GM12878 (cell line): ENCODE measurements around the gene LORICRIN. TPM values are rescaled to one million over a fixed set of nuclear protein-coding genes. Genes with fewer than 3 reads are reported as not detected.

ENCODE experiments used
- ATAC-seq: fragments of 200-7000 bp; cut with Tn5 transposase; 3 replicates; pipeline ENCODE4 v1.9.1; 2020; ENCODE audit warnings: mild to moderate bottlenecking, moderate library complexity
- BruUV-seq: library from RNA; stranded (reverse); fragments of 400-500 nt; replicated peaks from 2 replicates; lab custom pipeline; 2021; lab: Mats Ljungman, UMichigan
- CTCF ChIA-PET: fragments of 300-600 bp; sonication (Branson Sonifier 250); formaldehyde crosslinking; extraction: SDS; loops from one replicate; lab custom pipeline; 2021; ENCODE audit warnings: inconsistent platforms; lab: Yijun Ruan, JAX
- POLR2A ChIA-PET: fragments of 350-600 bp; formaldehyde crosslinking; extraction: SDS; loops from one replicate; lab custom pipeline; 2021; ENCODE audit warnings: inconsistent platforms; lab: Charles Lee
- RAD21 ChIA-PET: fragments of 300-600 bp; sonication (Branson Sonifier 250); formaldehyde crosslinking; loops from one replicate; lab custom pipeline; 2023; ENCODE audit warnings: antibody characterized with exemption; ENCODE audit not compliant: unreplicated experiment; lab: Charles Lee
- SMC1A ChIA-PET: fragments of 300-600 bp; sonication (Branson Sonifier 250); formaldehyde crosslinking; loops from one replicate; lab custom pipeline; 2023; ENCODE audit not compliant: unreplicated experiment, uncharacterized antibody; lab: Charles Lee
- DNase-seq: peaks from one replicate; pipeline ENCODE4 v3.0.0-alpha.2; 2011; ENCODE audit warnings: low read depth, low spot score
- FAIRE-seq: peaks from 3 replicates; lab custom pipeline; 2011; peaks lifted over from hg19 to GRCh38; lab: Jason Lieb, UNC
- H2AFZ ChIP-seq: 2 replicates; pipeline ENCODE4 v1.6.0; 2011; ENCODE audit warnings: low read depth, low read length, control low read depth; ENCODE audit not compliant: control insufficient read depth
- H3K27ac ChIP-seq: 2 replicates; pipeline ENCODE4 v1.5.1; 2011; ENCODE audit warnings: control low read depth; ENCODE audit not compliant: control insufficient read depth, insufficient read depth
- H3K27me3 ChIP-seq, 2 experiments: replicated peaks in 1 of 2; 2 replicates each; pipeline versions ENCODE4 v1.6.0 to v1.6.1; 2011; ENCODE audit warnings: low read length in 1 of 2; ENCODE audit not compliant: control insufficient read depth in 2 of 2, insufficient read depth in 2 of 2
- H3K36me3 ChIP-seq, 2 experiments: 2 replicates each; pipeline ENCODE4 v1.5.1; 2011; ENCODE audit warnings: low read length in 1 of 2; ENCODE audit not compliant: control insufficient read depth in 2 of 2, insufficient read depth in 2 of 2
- H3K4me1 ChIP-seq: 2 replicates; pipeline ENCODE4 v1.6.1; 2011; ENCODE audit warnings: mild to moderate bottlenecking, low read length, moderate library complexity, mixed read lengths; ENCODE audit not compliant: control insufficient read depth, insufficient read depth
- H3K4me2 ChIP-seq: 2 replicates; pipeline ENCODE4 v1.6.0; 2011; ENCODE audit warnings: control low read depth; ENCODE audit not compliant: control insufficient read depth, insufficient read depth
- H3K4me3 ChIP-seq: fragments of 200-600 bp; sonication (generic); 2 replicates; pipeline ENCODE4 v1.5.1; 2016
- H3K79me2 ChIP-seq: 2 replicates; pipeline ENCODE4 v1.6.0; 2011; ENCODE audit warnings: low read length; ENCODE audit not compliant: control insufficient read depth, insufficient read depth
- H3K9ac ChIP-seq: 2 replicates; pipeline ENCODE4 v1.8.0; 2011; ENCODE audit warnings: low read length, control low read depth, mixed read lengths; ENCODE audit not compliant: control insufficient read depth, insufficient read depth
- H3K9me3 ChIP-seq: replicated peaks from 3 replicates; pipeline ENCODE4 v1.5.1; 2011; ENCODE audit warnings: mild to moderate bottlenecking, low read length; ENCODE audit not compliant: control insufficient read depth, insufficient read depth
- H4K20me1 ChIP-seq: 2 replicates; pipeline ENCODE4 v1.6.0; 2011; ENCODE audit not compliant: control insufficient read depth, insufficient read depth
- CHD1 ChIP-seq: IDR thresholded peaks from 2 replicates; pipeline ENCODE4 v1.6.1; 2012; ENCODE audit warnings: low read depth, low read length, improper control_type of control experiment
- CREM ChIP-seq: IDR thresholded peaks from 2 replicates; pipeline ENCODE4 v1.6.1; 2014; ENCODE audit warnings: antibody characterized with exemption, low read depth
- E4F1 ChIP-seq: fragments of 450-650 bp; IDR thresholded peaks from 2 replicates; pipeline ENCODE4 v1.6.1; 2018; ENCODE audit warnings: borderline replicate concordance, mild to moderate bottlenecking; ENCODE audit not compliant: partially characterized antibody
- ETV6 ChIP-seq, 2 experiments: fragments of 450-650 bp in 1 of 2; IDR thresholded peaks in 1 of 2; conservative IDR thresholded peaks in 1 of 2; 2 replicates each; pipeline ENCODE4 v1.6.1; 2014; ENCODE audit warnings: antibody characterized with exemption in 1 of 2, borderline replicate concordance in 1 of 2, low read depth in 1 of 2, mild to moderate bottlenecking in 1 of 2, moderate library complexity in 1 of 2
- FOXM1 ChIP-seq: IDR thresholded peaks from 2 replicates; pipeline ENCODE4 v1.6.1; 2012; ENCODE audit warnings: low read depth, mild to moderate bottlenecking, inconsistent platforms, low read length, moderate library complexity
- IKZF2 ChIP-seq, 2 experiments: fragments of 450-650 bp; IDR thresholded peaks; 2 replicates each; pipeline ENCODE4 v1.6.1; 2017; ENCODE audit warnings: mild to moderate bottlenecking in 2 of 2, moderate library complexity in 2 of 2
- MLLT1 ChIP-seq: fragments of 450-650 bp; IDR thresholded peaks from 2 replicates; pipeline ENCODE4 v1.6.1; 2016; ENCODE audit warnings: mild to moderate bottlenecking
- MTA2 ChIP-seq: fragments of 450-650 bp; IDR thresholded peaks from 2 replicates; pipeline ENCODE4 v1.6.1; 2016; ENCODE audit warnings: low read depth, mild to moderate bottlenecking, moderate library complexity
- NBN ChIP-seq: fragments of 450-650 bp; IDR thresholded peaks from 2 replicates; pipeline ENCODE4 v1.6.1; 2016
- NFYA ChIP-seq: IDR thresholded peaks from 2 replicates; pipeline ENCODE4 v1.6.1; 2011; ENCODE audit warnings: low read depth, mild to moderate bottlenecking, low read length, improper control_type of control experiment, borderline replicate concordance
- PBX3 ChIP-seq: IDR thresholded peaks from 2 replicates; pipeline ENCODE4 v1.6.1; 2011; ENCODE audit warnings: mild to moderate bottlenecking, low read depth, low read length, moderate library complexity; ENCODE audit not compliant: insufficient replicate concordance
- POLR2A ChIP-seq: IDR thresholded peaks from 2 replicates; pipeline ENCODE4 v1.6.1; 2011; ENCODE audit warnings: low read depth, mild to moderate bottlenecking, low read length
- POLR2AphosphoS2 ChIP-seq: IDR thresholded peaks from 2 replicates; pipeline ENCODE4 v1.6.1; 2011; ENCODE audit warnings: low read depth, mild to moderate bottlenecking, low read length, improper control_type of control experiment, moderate library complexity
- POLR2AphosphoS5 ChIP-seq: IDR thresholded peaks from 2 replicates; pipeline ENCODE4 v1.6.1; 2011; ENCODE audit warnings: mild to moderate bottlenecking, low read length, inconsistent platforms
- RFX5 ChIP-seq: IDR thresholded peaks from 2 replicates; pipeline ENCODE4 v1.6.1; 2011; ENCODE audit warnings: low read depth, low read length, improper control_type of control experiment
- ZBTB33 ChIP-seq: fragments of 450-650 bp; IDR thresholded peaks from 2 replicates; pipeline ENCODE4 v1.6.1; 2017; ENCODE audit warnings: mild to moderate bottlenecking
- ZNF24 ChIP-seq: fragments of 450-650 bp; IDR thresholded peaks from 2 replicates; pipeline ENCODE4 v1.6.1; 2017; ENCODE audit warnings: antibody characterized with exemption, mild to moderate bottlenecking
- ZSCAN29 ChIP-seq: fragments of 450-650 bp; IDR thresholded peaks from 2 replicates; pipeline ENCODE4 v1.6.1; 2017; ENCODE audit warnings: mild to moderate bottlenecking, moderate library complexity
- WGBS: methylation state at CpG from one replicate; pipeline ENCODE4 v1.1.6; 2016; ENCODE audit warnings: low lambda C conversion rate; ENCODE audit not compliant: insufficient replicate concordance, insufficient coverage; ENCODE audit errors: missing lambda C conversion rate; 5-methylcytosine and 5-hydroxymethylcytosine counted together
- in situ Hi-C: fragments of 300-500 bp; cut with MboI; formaldehyde crosslinking; loops from 9 replicates; pipeline ENCODE4 v1.14.3; 2018; ENCODE audit warnings: mixed read lengths
- intact Hi-C: fragments of 100-400 bp; cut with micrococcal nuclease; formaldehyde crosslinking; loops from one replicate; pipeline ENCODE4 v1.14.2; 2022; ENCODE audit not compliant: unreplicated experiment
- polyA plus RNA-seq, 11 experiments: library from polyadenylated mRNA; depleted of rRNA in 4 of 11; unstranded in 6 of 11; stranded (reverse) in 5 of 11; fragments of >200 nt; fragmentation: Nextera tagmentation in 4 of 11; fragmentation: Illumina TruSeq in 1 of 11; extraction: Ambion mirVana in 4 of 11; extraction: Trizol in 1 of 11; gene quantifications; 1 replicate in 1 of 11; 2 replicates in 10 of 11; pipeline versions ENCODE4 v1.2.1 to v1.2.3, GENCODE V29; 2011 to 2016; ENCODE audit warnings: inconsistent platforms in 2 of 11, missing spikeins in 2 of 11, low read depth in 1 of 11
- total RNA-seq, 4 experiments: library from RNA; depleted of rRNA in 3 of 4; stranded (reverse); fragments of >200 nt in 3 of 4; fragmentation: Illumina TruSeq in 1 of 4; extraction: Trizol in 1 of 4; gene quantifications; 2 replicates each; pipeline versions ENCODE4 v1.2.1 to v1.2.3, GENCODE V29; 2013 to 2021

The LORICRIN gene
- total and polyA plus RNA-seq, 10 of the 15 experiments (the other 5 are each of a cell fraction or from before 2014, with no cell fraction given) = 0.06 to 0.37 TPM; not detected in 8

GRCh38 chr1:153291514-153291913 is 32.0 kb downstream of the LORICRIN start:
- POLR2A ChIA-PET = interaction anchor here (0.8 to 1.6 kb wide), 3 partner anchors 29 to 55 kb away, joined by 4 to 7 read pairs (median 6); no protein-coding TSS in a partner anchor
- RAD21 ChIA-PET = interaction anchor here (0.8 to 2.7 kb wide), 11 partner anchors 8 to 68 kb away, joined by 3 to 26 read pairs (median 5); partner anchors contain the start of gene PGLYRP4
- TF ChIP-seq PBX3 = no peak
- TF ChIP-seq E4F1 = no peak
- no peak for TF ChIP-seq CHD1
- no peak for TF ChIP-seq POLR2A
- no peak for TF ChIP-seq POLR2AphosphoS5
- TF ChIP-seq MLLT1 = no peak
- TF ChIP-seq MTA2 = peak; percentile 34; the same call in 1 of the 2 replicates
- TF ChIP-seq NFYA = no peak
- no peak for TF ChIP-seq ZBTB33
- TF ChIP-seq ZSCAN29 = no peak
- no peak for TF ChIP-seq POLR2AphosphoS2
- TF ChIP-seq ZNF24 = no peak
- TF ChIP-seq RFX5 = no peak
- no peak for TF ChIP-seq FOXM1
- TF ChIP-seq CREM = no peak
- TF ChIP-seq ETV6 (conservative IDR thresholded peaks at IDR 0.05 in 1 of 2, IDR thresholded peaks at IDR 0.05 in 1 of 2; ENCODE audit: borderline replicate concordance in 1 of 2, low read depth in 1 of 2) = peak in 1 of 2 experiments; percentile 42; a peak in 1 of 4 replicates
- peak in 1 of 2 experiments; percentile 35; a peak in 1 of 4 replicates for TF ChIP-seq IKZF2 (IDR thresholded peaks at IDR 0.05)
- TF ChIP-seq NBN = no peak

More at GRCh38 chr1:153291514-153291913, 32.0 kb downstream of the LORICRIN start:
- no peak for FAIRE-seq
- H3K4me3 ChIP-seq = no peak overlapping the region
- H4K20me1 ChIP-seq = no peaks in the 10 kb centered on the region
- ATAC-seq = peak; percentile 87
- intact Hi-C loops = no loop called here
- H3K4me1 ChIP-seq = peaks cover 9% of the 10 kb centered on the region
- no peak overlapping the region for H3K9ac ChIP-seq
- no peaks in the 10 kb centered on the region for H3K27me3 ChIP-seq
- DNase-seq = peak; percentile 21
- no peak overlapping the region for H3K27ac ChIP-seq
- in situ Hi-C loops = no loop called here
- H3K36me3 ChIP-seq = no peaks in the 10 kb centered on the region
- H3K4me2 ChIP-seq = 0 out of 2 replicates have a peak overlapping the region, but pooled peaks have one; percentile 13
- no TSS peak for BruUV-seq
- no peaks in the 10 kb centered on the region for H3K9me3 ChIP-seq
- no peaks in the 10 kb centered on the region for H3K79me2 ChIP-seq
- 0% methylated on average over 5 of the region's 5 CpGs for WGBS
- H2AFZ ChIP-seq = no peak overlapping the region; the same call in 1 of the 2 replicates
- CTCF ChIA-PET = interaction anchor here (0.5 to 6.4 kb wide), 18 partner anchors 11 to 422 kb away, joined by 3 to 66 read pairs (median 5); no protein-coding TSS in a partner anchor
- SMC1A ChIA-PET = interaction anchor here (0.7 to 2.4 kb wide), 15 partner anchors 11 to 99 kb away, joined by 3 to 16 read pairs (median 4); no protein-coding TSS in a partner anchor
